Measurements from ENCODE around the gene SCNN1G. TPM values are rescaled to one million over a fixed set of nuclear protein-coding genes. Genes with fewer than 3 reads are reported as not detected.
"Not testable (repeated sequence)": the region's sequence is repeated elsewhere in the genome, so short reads cannot be mapped to it uniquely, and the experiment has no call there.

The SCNN1G gene
- total RNA-seq, 1 donor from 2014 or later: not detected

DNA sequence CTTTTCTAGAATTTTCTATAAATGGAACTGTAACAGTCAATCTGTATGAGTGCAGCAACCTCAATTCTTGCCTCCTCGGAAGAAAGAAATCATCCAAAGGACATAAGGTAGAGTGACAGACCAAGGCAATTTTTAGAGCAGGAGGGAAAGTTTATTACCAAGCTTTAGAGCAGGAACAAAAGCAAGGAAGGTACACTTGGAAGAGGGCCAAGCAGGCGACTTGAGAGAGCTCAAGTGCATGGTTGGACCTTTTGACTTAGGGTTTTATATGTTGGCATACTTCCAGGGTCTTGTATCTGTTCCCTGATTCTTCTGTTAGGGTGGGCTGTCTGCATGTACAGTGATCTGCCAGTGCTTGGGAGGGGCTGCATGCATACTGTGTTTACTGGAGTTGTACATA lies 50.3 kb downstream of the SCNN1G start:
- H3K4me1 ChIP-seq (ENCODE audit: control insufficient read depth in 3 of 3, insufficient read depth in 3 of 3, low read length in 3 of 3): no peaks in the 10 kb centered on the region
- no peak overlapping the region for H3K4me3 ChIP-seq (ENCODE audit: low read length in 3 of 3)
- no peaks in the 10 kb centered on the region for H3K36me3 ChIP-seq (ENCODE audit: control insufficient read depth in 3 of 3, insufficient read depth in 3 of 3, low read length in 3 of 3)
- H3K9me3 ChIP-seq (ENCODE audit: control insufficient read depth in 3 of 3, low read length in 3 of 3): no peaks in the 10 kb centered on the region
- H3K27me3 ChIP-seq (ENCODE audit: control insufficient read depth in 3 of 3, insufficient read depth in 3 of 3, low read length in 3 of 3): peaks cover 0 to 3% (median 0%) of the 10 kb centered on the region in 3 donors
- H3K27ac ChIP-seq (ENCODE audit: low read depth, low read length): no peak overlapping the region
- no peak overlapping the region for H3K9ac ChIP-seq (ENCODE audit: low read depth in 1 of 3, low read length in 3 of 3)

DNA sequence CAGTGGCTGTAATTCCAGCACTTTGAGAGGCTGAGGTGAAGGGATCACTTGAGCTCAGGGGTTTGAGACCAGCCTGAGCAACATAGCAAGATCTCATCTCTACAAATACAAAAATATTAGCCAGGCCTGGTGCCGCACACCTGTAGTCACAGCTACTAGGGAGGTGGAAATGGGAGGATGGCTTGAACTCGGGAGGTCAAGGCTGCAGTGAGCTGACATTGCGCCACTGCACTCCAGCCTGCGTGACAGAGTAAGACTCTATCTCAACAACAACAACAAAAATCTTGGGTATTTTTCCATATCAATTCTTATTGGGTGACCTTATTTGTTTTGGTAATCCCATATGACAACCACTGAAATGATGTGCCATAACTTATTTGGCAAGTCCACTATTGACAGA lies 52.6 kb downstream of the SCNN1G start:
- Histone ChIP-seq H3K36me3 (ENCODE audit: control insufficient read depth in 3 of 3, insufficient read depth in 3 of 3, low read length in 3 of 3) (no peaks in the 10 kb centered on the region), H3K4me3 (ENCODE audit: low read length in 3 of 3) (no peak overlapping the region), H3K4me1 (ENCODE audit: control insufficient read depth in 3 of 3, insufficient read depth in 3 of 3, low read length in 3 of 3) (no peaks in the 10 kb centered on the region), H3K9ac (ENCODE audit: low read depth in 1 of 3, low read length in 3 of 3) (no peak overlapping the region), H3K27ac (ENCODE audit: low read depth, low read length) (no peak overlapping the region), H3K9me3 (ENCODE audit: control insufficient read depth in 3 of 3, low read length in 3 of 3) (no peaks in the 10 kb centered on the region), H3K27me3 (ENCODE audit: control insufficient read depth in 3 of 3, insufficient read depth in 3 of 3, low read length in 3 of 3) (peaks cover 0 to 3% (median 0%) of the 10 kb centered on the region in 3 donors)

DNA sequence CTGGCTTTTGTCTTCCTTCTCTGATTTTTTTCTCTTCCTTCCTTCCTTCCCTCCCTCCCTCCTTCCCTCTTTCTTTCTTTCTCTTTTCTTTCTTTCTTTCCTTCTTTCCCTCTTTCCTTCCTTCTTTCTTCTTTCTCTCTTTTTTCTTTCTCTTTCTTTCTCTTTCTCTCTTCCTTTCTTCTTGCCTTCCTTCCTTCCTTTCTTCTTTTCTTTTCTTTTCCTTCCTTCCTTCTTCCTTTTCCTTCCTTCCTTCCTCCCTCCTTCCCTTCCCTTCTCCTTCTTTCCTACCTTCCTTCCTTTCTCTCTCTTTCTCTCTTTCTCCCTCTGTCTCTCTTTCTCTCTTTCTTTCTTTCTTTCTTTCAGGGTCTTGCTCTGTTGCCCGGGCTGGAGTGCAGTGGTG lies 54.4 kb downstream of the SCNN1G start:
- H3K9me3 ChIP-seq (ENCODE audit: control insufficient read depth in 3 of 3, low read length in 3 of 3): no peaks in the 10 kb centered on the region
- no peaks in the 10 kb centered on the region for H3K36me3 ChIP-seq (ENCODE audit: control insufficient read depth in 3 of 3, insufficient read depth in 3 of 3, low read length in 3 of 3)
- peaks cover 0 to 3% (median 0%) of the 10 kb centered on the region in 3 donors for H3K27me3 ChIP-seq (ENCODE audit: control insufficient read depth in 3 of 3, insufficient read depth in 3 of 3, low read length in 3 of 3)
- H3K4me1 ChIP-seq (ENCODE audit: control insufficient read depth in 3 of 3, insufficient read depth in 3 of 3, low read length in 3 of 3): no peaks in the 10 kb centered on the region
- H3K27ac ChIP-seq (ENCODE audit: low read depth, low read length): no peak overlapping the region
- H3K4me3 ChIP-seq (ENCODE audit: low read length in 3 of 3): no peak overlapping the region
- H3K9ac ChIP-seq (ENCODE audit: low read depth in 1 of 3, low read length in 3 of 3): no peak overlapping the region

DNA sequence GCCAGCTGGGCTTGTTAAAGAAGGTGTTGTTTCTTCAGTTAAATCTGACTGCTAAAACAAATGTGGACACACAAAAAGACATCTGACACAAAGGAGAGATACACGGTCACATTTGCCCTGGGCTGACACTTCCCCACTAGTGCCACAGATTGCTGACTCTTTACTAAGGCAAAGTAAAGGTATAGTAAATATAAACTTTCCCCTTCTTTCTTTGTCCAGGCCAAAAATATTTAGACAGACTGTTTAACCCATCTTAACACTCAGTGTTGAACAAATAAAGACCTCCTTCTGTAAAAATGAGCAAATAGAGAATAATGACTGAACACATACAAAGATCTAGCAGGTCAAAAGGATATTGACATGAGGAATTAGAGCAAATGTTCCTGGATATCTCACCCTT lies 58.4 kb downstream of the SCNN1G start:
- H3K36me3 ChIP-seq (ENCODE audit: control insufficient read depth in 3 of 3, insufficient read depth in 3 of 3, low read length in 3 of 3): no peaks in the 10 kb centered on the region
- H3K4me1 ChIP-seq (ENCODE audit: control insufficient read depth in 3 of 3, insufficient read depth in 3 of 3, low read length in 3 of 3): no peaks in the 10 kb centered on the region
- H3K9ac ChIP-seq (ENCODE audit: low read depth in 1 of 3, low read length in 3 of 3): no peak overlapping the region
- H3K27me3 ChIP-seq (ENCODE audit: control insufficient read depth in 3 of 3, insufficient read depth in 3 of 3, low read length in 3 of 3): peaks cover 0 to 3% (median 0%) of the 10 kb centered on the region in 3 donors
- no peak overlapping the region for H3K27ac ChIP-seq (ENCODE audit: low read depth, low read length)
- no peak overlapping the region for H3K4me3 ChIP-seq (ENCODE audit: low read length in 3 of 3)
- H3K9me3 ChIP-seq (ENCODE audit: control insufficient read depth in 3 of 3, low read length in 3 of 3): peaks cover 0 to 2% (median 0%) of the 10 kb centered on the region in 3 donors

DNA sequence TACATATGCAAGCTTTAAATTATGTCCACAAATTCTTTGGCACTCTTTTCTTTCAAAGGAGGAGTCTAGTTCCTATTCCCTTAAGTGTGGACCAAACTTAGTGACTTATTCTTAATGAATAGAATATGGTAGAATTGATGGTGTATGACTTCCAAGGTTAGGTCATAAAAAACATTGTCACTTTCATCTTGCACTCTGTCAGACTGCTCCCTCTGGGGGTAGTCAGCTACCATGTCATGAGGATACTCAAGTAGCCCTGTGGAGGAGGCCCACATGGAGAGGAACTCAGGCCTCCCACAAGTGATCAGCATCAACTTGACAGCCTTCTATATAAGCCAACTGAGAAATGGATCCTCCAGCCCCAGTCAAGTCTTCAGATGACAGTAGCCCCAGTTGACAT lies 61.6 kb downstream of the SCNN1G start:
- no peak overlapping the region for H3K27ac ChIP-seq (ENCODE audit: low read depth, low read length)
- H3K27me3 ChIP-seq (ENCODE audit: control insufficient read depth in 3 of 3, insufficient read depth in 3 of 3, low read length in 3 of 3): no peaks in the 10 kb centered on the region
- H3K9me3 ChIP-seq (ENCODE audit: control insufficient read depth in 3 of 3, low read length in 3 of 3): peaks cover 0 to 2% (median 0%) of the 10 kb centered on the region in 3 donors
- no peak overlapping the region for H3K4me3 ChIP-seq (ENCODE audit: low read length in 3 of 3)
- no peak overlapping the region for H3K9ac ChIP-seq (ENCODE audit: low read depth in 1 of 3, low read length in 3 of 3)
- no peaks in the 10 kb centered on the region for H3K36me3 ChIP-seq (ENCODE audit: control insufficient read depth in 3 of 3, insufficient read depth in 3 of 3, low read length in 3 of 3)
- H3K4me1 ChIP-seq (ENCODE audit: control insufficient read depth in 3 of 3, insufficient read depth in 3 of 3, low read length in 3 of 3): no peaks in the 10 kb centered on the region

GRCh38 chr16:23245268-23245667 lies 62.7 kb downstream of the SCNN1G start:
- Histone ChIP-seq H3K27me3 (ENCODE audit: control insufficient read depth in 3 of 3, insufficient read depth in 3 of 3, low read length in 3 of 3) (no peaks in the 10 kb centered on the region), H3K27ac (ENCODE audit: low read depth, low read length) (no peak overlapping the region), H3K4me3 (ENCODE audit: low read length in 3 of 3) (no peak overlapping the region), H3K36me3 (ENCODE audit: control insufficient read depth in 3 of 3, insufficient read depth in 3 of 3, low read length in 3 of 3) (no peaks in the 10 kb centered on the region), H3K9ac (ENCODE audit: low read depth in 1 of 3, low read length in 3 of 3) (no peak overlapping the region), H3K9me3 (ENCODE audit: control insufficient read depth in 3 of 3, low read length in 3 of 3) (peaks cover 0 to 2% (median 0%) of the 10 kb centered on the region in 3 donors), H3K4me1 (ENCODE audit: control insufficient read depth in 3 of 3, insufficient read depth in 3 of 3, low read length in 3 of 3) (no peaks in the 10 kb centered on the region)

DNA sequence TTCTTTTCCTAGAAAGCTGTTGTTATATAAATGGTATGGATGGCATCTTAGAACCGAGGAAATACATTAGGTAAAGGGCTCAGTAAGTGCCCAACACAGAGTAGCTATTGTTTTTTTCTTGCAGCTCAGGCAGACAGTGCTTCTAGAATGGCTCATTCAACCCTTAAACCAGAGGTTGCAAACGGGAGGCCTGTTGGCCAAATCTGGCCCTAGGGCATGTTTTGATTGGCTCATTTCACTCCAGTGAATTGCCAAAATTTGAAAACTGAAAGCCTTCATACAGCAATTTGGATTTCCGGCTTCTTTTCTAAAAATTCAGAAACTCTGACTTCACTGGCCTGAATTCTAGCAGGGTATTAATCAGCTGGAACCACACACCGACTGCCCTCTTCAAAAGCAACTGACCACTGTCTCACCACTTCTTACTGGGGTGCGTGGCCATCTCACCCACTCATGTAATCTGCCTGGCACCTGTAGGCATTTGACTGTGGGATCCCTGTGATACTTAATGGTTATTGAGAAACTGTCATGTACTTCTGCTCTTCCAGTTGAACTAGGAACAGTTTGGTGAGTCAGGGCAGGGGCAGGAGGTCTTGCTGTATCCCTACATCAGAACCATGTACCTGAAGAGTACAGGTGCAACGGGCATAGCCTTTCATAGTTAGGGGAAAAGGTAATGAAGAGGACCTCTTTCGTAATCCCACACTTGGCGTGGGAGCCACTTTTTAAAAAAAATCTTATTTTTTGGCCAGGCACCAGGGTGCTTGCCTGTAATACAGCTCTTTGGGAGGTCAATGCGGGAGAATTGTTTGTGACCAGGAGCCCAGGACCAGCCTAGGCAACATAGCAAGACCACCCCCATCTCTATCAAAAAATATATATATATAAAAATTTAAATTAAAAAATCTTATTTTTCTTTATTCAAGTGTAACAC lies 66.0 kb downstream of the SCNN1G start:
- Histone ChIP-seq H3K36me3 (ENCODE audit: control insufficient read depth in 3 of 3, insufficient read depth in 3 of 3, low read length in 3 of 3) (no peaks in the 10 kb centered on the region), H3K27ac (ENCODE audit: low read depth, low read length) (no peak overlapping the region), H3K9ac (ENCODE audit: low read depth in 1 of 3, low read length in 3 of 3) (no peak overlapping the region), H3K27me3 (ENCODE audit: control insufficient read depth in 3 of 3, insufficient read depth in 3 of 3, low read length in 3 of 3) (no peaks in the 10 kb centered on the region), H3K4me3 (ENCODE audit: low read length in 3 of 3) (no peak overlapping the region), H3K9me3 (ENCODE audit: control insufficient read depth in 3 of 3, low read length in 3 of 3) (peaks cover 0 to 2% (median 0%) of the 10 kb centered on the region in 3 donors), H3K4me1 (ENCODE audit: control insufficient read depth in 3 of 3, insufficient read depth in 3 of 3, low read length in 3 of 3) (no peaks in the 10 kb centered on the region)

DNA sequence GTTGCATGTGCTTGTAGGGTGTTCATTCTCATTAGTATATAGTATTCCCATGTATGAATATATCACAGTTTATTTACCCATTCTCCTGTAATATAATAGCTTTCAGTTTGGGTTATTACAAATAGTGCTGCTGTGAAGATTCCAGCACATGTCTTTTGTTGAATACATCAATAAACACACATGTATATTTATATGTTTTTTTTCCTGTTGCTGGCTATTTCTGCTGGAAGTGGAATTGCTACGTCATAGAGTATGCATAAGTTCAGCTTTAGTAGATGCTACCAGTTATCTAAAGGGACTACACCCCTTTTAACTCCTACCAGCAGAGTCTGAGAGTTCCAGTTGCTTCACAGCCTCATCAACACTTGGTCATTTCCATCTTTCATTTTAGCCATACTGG lies 67.3 kb downstream of the SCNN1G start:
- Histone ChIP-seq H3K36me3 (ENCODE audit: control insufficient read depth in 3 of 3, insufficient read depth in 3 of 3, low read length in 3 of 3) (no peaks in the 10 kb centered on the region), H3K4me1 (ENCODE audit: control insufficient read depth in 3 of 3, insufficient read depth in 3 of 3, low read length in 3 of 3) (no peaks in the 10 kb centered on the region), H3K4me3 (ENCODE audit: low read length in 3 of 3) (no peak overlapping the region), H3K27ac (ENCODE audit: low read depth, low read length) (no peak overlapping the region), H3K9ac (ENCODE audit: low read depth in 1 of 3, low read length in 3 of 3) (no peak overlapping the region), H3K27me3 (ENCODE audit: control insufficient read depth in 3 of 3, insufficient read depth in 3 of 3, low read length in 3 of 3) (no peaks in the 10 kb centered on the region), H3K9me3 (ENCODE audit: control insufficient read depth in 3 of 3, low read length in 3 of 3) (no peaks in the 10 kb centered on the region)

DNA sequence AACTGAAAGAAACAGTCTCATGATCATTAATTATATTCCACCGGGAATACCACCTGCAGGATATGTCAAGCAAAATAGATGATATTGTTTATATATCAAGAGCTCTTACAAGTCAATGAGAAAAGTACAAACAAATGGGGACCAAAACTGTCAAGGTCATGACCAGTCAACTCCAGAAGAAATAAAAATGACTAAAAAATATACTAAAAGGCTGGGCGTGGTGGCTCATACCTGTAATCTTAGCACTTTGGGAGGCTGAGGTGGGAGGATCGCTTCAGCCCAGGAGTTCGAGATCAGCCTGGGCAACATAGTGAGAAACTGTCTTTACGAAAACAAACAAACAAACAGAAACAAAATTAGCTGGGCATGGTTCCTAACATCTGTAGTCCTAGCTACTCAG lies 69.8 kb downstream of the SCNN1G start:
- H3K9ac ChIP-seq (ENCODE audit: low read depth in 1 of 3, low read length in 3 of 3): no peak overlapping the region

GRCh38 chr16:23253650-23254049 lies 71.1 kb downstream of the SCNN1G start:
- H3K27ac ChIP-seq (ENCODE audit: low read depth, low read length); H3K4me1 ChIP-seq (ENCODE audit: control insufficient read depth in 3 of 3, insufficient read depth in 3 of 3, low read length in 3 of 3); H3K9me3 ChIP-seq (ENCODE audit: control insufficient read depth in 3 of 3, low read length in 3 of 3); H3K9ac ChIP-seq (ENCODE audit: low read depth in 1 of 3, low read length in 3 of 3); H3K27me3 ChIP-seq (ENCODE audit: control insufficient read depth in 3 of 3, insufficient read depth in 3 of 3, low read length in 3 of 3); H3K4me3 ChIP-seq (ENCODE audit: low read length in 3 of 3); H3K36me3 ChIP-seq (ENCODE audit: control insufficient read depth in 3 of 3, insufficient read depth in 3 of 3, low read length in 3 of 3): not testable (repeated sequence)

More for the DNA sequence above, 69.8 kb downstream of the SCNN1G start:
- Histone ChIP-seq H3K27ac (ENCODE audit: low read depth, low read length) (no peak overlapping the region), H3K27me3 (ENCODE audit: control insufficient read depth in 3 of 3, insufficient read depth in 3 of 3, low read length in 3 of 3) (no peaks in the 10 kb centered on the region), H3K4me1 (ENCODE audit: control insufficient read depth in 3 of 3, insufficient read depth in 3 of 3, low read length in 3 of 3) (no peaks in the 10 kb centered on the region), H3K4me3 (ENCODE audit: low read length in 3 of 3) (no peak overlapping the region), H3K36me3 (ENCODE audit: control insufficient read depth in 3 of 3, insufficient read depth in 3 of 3, low read length in 3 of 3) (no peaks in the 10 kb centered on the region), H3K9me3 (ENCODE audit: control insufficient read depth in 3 of 3, low read length in 3 of 3) (no peaks in the 10 kb centered on the region)
